ENCODE results near the gene GPANK1. TPM values are rescaled to one million over a fixed set of nuclear protein-coding genes. Genes with fewer than 3 reads are reported as not detected.

GPANK1 gene
- total and polyA plus RNA-seq, 10 donors, result 12.4 to 21.3 (median 17.4) TPM

- DNase-seq, result peak; percentile 98
- intact Hi-C loops (cut with DNase I; ENCODE audit: low total_unique reads), result no loop called here
- WGBS, 5 donors, result 0 to 1% (median 0%) methylated on average over 31 to 61 of the region's 67 CpGs
Measured at GRCh38 chr6:31620586-31621319, 44.0 kb downstream of the GPANK1 start, which contains the start of gene PRRC2A. PRRC2A (plus strand) TSS chr6:31620715; CDS start chr6:31622790, 2,075 bp downstream.

GRCh38 chr6:31619805-31620585 lies 44.8 kb downstream of the GPANK1 start:
- Histone ChIP-seq H3K27me3 (replicated peaks in 1 of 7) (no peaks in the 10 kb centered on the region), H3K4me1 (peaks cover 14 to 63% (median 42%) of the 10 kb centered on the region in 6 donors), H3K36me3 (peaks cover under 1 to 29% (median 18%) of the 10 kb centered on the region in 6 donors), H3K27ac (peak overlapping the region; percentile 97 to 100 (median 98)), H3K9me3 (no peaks in the 10 kb centered on the region), H3K4me3 (peak overlapping the region; percentile 44 to 89 (median 76))
- 0 to 1% (median 1%) methylated on average over 50 of the region's 50 CpGs for WGBS, 5 donors
- peak; percentile 99 for DNase-seq
- peak in 2 of 3 donors; percentile 84 to 89 for TF ChIP-seq POLR2A (IDR thresholded peaks at IDR 0.05)
- peak in 3 of 11 experiments; percentile 12 to 21 (median 13) for TF ChIP-seq CTCF (IDR thresholded peaks at IDR 0.05 in 8 of 11, conservative IDR thresholded peaks at IDR 0.05 in 3 of 11)
- peak; percentile 95 to 96 (median 96) for TF ChIP-seq POLR2AphosphoS5 (IDR thresholded peaks at IDR 0.05)
- intact Hi-C loops (cut with DNase I; ENCODE audit: low total_unique reads), result no loop called here

More at GRCh38 chr6:31620586-31621319, 44.0 kb downstream of the GPANK1 start, which contains the start of gene PRRC2A:
- TF ChIP-seq POLR2A (IDR thresholded peaks at IDR 0.05) (peak; percentile 27 to 58 (median 57)), POLR2AphosphoS5 (IDR thresholded peaks at IDR 0.05) (peak in 2 of 3 donors; percentile 60 to 67), CTCF (IDR thresholded peaks at IDR 0.05 in 8 of 11, conservative IDR thresholded peaks at IDR 0.05 in 3 of 11) (no peak)
- Histone ChIP-seq H3K27ac (peak within 1 kb of the TSS; percentile 97 to 100 (median 98)), H3K4me3 (peak within 1 kb of the TSS; percentile 57 to 89 (median 76)), H3K36me3 (peaks cover 7 to 37% (median 26%) of the 10 kb centered on the region in 6 donors), H3K27me3 (replicated peaks in 1 of 7) (no peaks in the 10 kb centered on the region), H3K9me3 (no peaks in the 10 kb centered on the region), H3K4me1 (peaks cover 14 to 55% (median 35%) of the 10 kb centered on the region in 6 donors)

GRCh38 chr6:31617010-31617409 lies 47.8 kb downstream of the GPANK1 start:
- Histone ChIP-seq H3K27me3 (replicated peaks in 1 of 7) (no peaks in the 10 kb centered on the region), H3K4me3 (peak overlapping the region in 2 of 8 donors; percentile 42 to 67), H3K4me1 (peaks cover 4 to 64% (median 42%) of the 10 kb centered on the region in 6 donors), H3K36me3 (no peaks in the 10 kb centered on the region), H3K9me3 (no peaks in the 10 kb centered on the region), H3K27ac (peak overlapping the region in 3 of 8 donors; percentile 87 to 89 (median 88))
- TF ChIP-seq CTCF (IDR thresholded peaks at IDR 0.05 in 8 of 11, conservative IDR thresholded peaks at IDR 0.05 in 3 of 11) (no peak), POLR2AphosphoS5 (IDR thresholded peaks at IDR 0.05) (no peak)
- WGBS, 5 donors, result 77 to 86% (median 80%) methylated on average over 2 of the region's 2 CpGs
- intact Hi-C loops (cut with DNase I; ENCODE audit: low total_unique reads), result no loop called here
- no peak for DNase-seq

All from spleen (tissue), 11 donors.